Stimulated activated CD4-positive, alpha-beta T cell treated with anti-CD3 and anti-CD28 coated beads, TNF-alpha, amount 100 ng/mL, for 48 hours (primary cell): Measurements from ENCODE around the gene OPCML.

Experiments
- DNase-seq, 3 donors: peaks; one replicate each; pipeline ENCODE4 v3.0.0-alpha.2; 2020; ENCODE audit warnings: low read depth in 3 of 3

The OPCML gene

DNA sequence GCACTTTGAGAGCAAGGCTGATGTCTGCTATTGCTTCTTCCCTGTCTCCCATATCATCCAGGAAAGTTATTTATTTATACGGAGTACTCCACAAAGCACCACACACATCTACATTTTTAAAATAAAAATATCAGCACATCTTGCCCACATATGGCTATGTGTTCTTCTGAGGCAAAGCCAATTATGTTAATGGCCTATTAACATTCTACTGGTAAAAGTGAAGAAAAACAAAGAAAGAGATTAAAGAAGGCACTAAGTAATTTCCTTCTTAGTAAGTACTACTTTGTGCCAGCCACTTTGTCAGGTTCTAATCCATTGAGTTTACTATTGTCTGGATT is 548.7 kb downstream of the OPCML start:
- no peak for DNase-seq

DNA sequence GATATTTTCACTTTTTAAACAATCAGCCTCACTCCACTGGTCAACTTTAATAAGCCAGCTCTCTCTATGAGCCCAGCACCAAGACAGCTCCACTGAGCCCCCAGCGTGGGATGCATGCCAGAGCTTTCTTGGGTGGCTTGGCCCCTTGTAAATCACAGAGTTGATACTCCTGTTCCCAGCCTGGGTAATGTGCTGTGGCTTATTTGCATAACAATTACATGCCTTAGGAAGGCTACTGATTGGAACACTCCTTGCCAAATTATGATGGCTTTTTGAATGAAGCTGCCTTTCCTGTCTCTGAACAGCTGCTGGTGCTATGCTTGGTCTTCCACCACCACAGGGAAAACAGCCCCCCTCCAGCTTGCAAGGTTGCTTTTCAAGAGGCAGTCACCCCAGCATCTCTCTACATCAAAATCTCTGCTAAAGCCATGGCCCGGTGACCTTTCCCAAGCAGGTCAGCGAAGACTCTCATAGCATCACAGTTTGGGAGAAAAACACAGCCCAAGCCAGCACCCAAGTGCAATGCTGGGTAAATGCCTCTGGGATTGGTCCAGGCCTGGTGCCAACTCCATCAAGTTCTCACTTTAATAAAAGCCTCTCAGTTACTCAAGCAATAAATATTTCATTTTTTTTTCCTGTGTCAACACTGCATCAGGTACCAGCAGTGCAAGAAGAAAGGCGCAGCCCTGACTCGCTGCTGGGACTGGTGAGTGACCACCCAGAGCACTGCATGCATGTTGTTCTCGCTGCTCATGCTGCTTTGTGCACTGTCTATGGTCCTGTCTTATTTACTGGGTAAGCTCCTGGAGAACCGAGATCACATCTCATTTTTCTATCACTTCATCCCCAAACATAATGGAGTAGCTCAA is 549.3 kb downstream of the OPCML start:
- DNase-seq, result no peak

DNA sequence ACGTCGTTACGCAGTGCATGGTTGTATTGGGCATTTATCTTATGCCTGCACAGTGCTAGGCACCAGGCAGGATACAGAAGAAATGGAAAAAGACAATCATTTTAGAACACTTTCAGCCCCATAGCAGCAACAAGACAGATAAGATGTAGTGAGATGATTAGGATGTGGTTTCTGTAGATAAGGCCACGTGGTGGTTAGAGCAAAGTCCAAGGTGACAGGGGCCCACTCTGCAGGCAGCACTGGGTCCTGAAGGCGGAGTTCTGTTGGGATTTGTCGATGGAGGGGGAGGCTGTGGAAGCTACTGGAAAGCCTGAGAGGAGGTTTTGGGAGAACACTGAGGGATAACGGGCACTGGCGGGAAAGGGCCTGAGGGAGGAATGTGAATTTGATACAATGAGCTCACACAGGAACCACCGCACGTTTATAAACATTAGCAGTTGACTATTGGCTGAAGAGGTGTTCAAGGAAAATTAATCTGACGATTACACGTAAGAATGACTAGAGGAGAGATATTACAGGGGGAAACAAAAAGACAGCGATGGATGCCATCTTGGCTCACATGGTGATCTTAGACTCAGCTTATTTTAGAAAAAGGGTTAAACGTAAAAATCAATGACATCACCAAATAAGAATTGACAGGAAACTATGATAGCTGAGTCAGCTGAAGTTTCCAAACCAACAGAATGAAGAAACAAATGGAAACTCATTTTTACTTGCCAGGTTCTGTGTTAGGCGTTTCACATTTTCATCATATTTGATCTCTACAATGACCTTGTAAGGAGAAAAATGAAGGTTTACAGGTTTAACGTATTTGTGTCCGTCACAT is 551.0 kb downstream of the OPCML start:
- DNase-seq, result no peak

DNA sequence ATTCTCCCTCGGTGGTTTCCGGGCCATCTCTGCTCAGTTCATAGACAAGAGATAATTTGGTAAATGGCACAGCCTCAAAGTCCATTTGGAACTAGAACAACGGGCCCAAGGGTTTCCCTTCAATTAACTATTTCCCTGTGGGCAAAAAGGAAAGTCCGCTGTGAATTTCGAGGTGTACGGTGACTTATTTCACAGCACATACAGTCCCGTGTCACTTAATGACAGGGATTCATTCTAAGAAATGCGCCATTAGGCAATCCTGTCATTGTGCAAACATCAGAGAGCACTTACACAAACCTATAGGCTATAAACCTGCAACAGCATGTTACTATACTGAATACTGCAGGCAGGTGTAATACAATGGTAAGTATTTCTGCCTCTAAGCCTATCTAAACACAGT is 551.6 kb downstream of the OPCML start:
- DNase-seq, result no peak

DNA sequence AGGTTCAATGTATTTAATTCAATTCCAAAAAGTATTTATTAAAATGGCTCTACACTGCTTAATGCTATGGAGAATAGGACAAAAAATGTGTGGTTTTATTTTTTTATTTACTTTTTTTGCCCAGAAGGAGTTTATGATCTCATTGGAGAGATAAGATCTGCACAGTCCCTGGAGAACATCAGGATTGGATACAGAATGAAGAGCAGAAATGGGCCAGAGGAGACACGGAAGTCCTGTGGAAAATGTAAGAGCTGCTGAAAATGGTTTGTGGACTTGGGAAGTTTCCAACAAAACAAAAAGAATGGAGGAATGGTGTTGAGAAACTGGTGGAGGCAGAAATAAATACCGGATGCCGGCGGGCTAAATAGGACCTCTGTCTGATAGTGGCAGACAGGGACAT is 554.6 kb downstream of the OPCML start:
- DNase-seq, result no peak

DNA sequence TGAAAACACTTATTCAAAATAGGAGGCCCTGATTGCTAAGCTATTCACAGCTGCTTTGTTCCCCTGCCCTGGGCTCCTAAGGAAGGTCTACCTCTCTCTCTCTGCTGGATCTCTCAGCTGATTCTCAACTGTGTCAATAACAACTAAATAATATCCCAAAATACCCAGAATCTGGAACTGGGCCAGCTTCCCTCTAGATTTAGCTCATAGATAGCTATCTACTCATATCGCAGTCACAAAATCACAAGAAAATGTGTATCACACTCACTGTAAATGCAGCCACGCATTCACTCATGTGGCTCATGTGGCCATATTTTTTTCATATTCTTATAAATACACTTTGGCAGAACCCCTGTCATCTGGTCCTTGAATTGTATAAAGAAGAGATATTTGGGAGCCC is 555.1 kb downstream of the OPCML start:
- DNase-seq, result no peak

DNA sequence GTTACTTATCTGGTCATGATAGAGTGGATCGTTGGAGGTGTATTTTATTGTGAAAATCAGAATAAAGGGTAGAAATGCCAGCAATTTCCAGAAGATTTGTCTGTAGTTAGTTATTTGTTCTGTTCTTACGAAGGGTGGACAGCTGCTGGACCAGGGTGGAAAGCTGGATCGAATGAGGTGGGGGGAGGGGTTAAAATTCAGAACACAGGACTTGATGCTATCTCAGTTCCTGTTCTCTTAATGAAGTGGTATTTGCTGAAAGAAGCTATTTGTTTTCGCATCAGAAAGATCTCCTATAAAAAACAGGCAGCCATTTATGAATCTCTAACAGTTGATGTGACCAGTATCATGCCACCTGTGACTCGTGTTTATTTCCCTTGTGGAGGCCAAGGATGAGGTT is 556.2 kb downstream of the OPCML start:
- DNase-seq, result no peak

DNA sequence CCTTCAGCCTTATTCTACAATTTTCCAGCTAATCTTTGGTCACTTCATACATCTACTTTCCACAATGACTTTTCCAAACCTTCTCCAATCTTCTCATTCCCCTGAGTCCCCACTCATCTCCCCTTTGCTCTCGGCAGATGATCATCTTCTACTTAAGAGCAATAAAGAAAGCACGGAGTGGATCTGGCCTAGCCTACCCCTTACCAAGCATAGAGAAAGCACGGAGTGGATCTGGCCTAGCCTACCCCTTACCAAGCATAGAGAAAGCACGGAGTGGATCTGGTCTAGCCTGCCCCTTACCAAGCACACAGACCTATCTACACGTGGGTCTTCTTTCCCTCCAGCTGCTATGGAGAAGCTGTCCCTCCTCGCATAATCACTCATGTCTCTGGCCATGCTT is 558.6 kb downstream of the OPCML start:
- DNase-seq, result no peak

DNA sequence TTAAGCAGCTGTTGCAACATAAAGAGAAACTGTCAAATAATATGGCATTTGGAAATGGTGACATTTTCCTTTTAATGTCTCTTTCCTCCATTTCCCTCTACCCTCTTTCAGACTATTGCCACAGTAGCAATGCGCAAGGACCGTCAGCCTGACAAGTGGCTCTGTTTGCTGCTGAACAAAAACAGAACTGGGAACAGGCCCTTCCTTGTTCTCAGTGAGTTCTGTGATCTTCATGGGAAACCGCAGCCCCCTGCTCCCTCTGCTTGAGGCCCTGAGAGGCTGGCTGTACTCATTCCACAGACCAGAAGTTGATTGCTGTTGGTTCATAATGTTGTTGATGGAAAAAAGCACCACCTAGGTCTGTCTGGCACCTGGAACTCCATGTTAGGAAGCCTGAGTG is 559.7 kb downstream of the OPCML start:
- DNase-seq, result no peak

DNA sequence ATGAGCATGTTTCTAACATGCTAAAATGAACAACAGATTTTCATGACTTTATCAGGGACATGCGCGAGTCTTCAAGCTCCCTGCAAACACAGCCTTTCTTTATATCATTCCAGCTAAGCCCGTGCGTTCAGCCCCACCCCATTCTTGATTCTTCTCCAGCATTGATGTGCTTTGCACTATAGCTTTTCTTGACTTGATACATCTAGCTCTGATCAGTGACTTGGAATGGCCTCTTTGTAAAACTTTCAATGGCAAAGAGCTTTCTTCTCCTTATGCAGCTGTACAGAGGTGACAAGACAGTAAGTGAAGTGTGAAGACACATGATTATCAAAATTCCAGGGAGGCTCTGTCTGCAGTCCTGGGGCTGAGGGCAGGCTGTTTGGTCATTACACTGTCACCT is 561.0 kb downstream of the OPCML start:
- no peak for DNase-seq

DNA sequence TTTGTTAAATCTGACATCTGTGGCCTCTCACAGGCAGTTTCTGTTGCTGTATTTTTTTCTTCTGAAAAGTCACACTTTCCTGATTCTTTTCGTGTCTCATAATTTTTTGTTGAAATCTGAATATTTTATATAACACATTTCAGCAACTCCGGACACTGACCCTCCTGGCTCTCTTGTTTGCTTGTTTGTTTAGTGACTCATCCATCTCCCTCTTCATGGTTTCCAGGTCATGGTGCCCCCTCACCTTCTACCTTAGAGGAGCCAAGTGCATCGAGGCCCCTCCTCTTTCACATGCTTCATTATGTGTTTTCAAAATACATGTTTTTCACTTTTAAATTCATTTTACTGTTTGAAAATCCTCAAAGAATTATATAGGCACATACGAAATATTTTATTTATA is 562.4 kb downstream of the OPCML start:
- DNase-seq, result no peak

DNA sequence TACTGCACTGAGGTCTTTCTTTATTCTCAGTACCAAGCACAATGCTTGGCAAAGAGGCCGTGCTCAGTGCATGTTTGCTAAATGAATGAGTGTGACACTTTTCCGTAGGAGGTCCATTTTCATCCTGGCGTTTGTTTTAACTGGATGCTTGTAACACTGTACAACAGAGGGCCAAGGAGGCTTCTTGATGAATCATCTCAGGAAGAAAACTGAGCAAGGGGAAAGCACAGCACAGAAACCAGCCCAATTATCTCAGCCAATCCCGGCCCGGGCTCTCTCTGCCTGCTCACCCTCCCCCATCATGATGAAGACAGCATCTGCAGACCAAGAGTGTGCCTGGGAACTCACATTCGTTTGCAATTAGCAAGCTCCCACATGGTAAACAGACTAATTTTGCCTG is 570.3 kb downstream of the OPCML start:
- DNase-seq, result no peak

DNA sequence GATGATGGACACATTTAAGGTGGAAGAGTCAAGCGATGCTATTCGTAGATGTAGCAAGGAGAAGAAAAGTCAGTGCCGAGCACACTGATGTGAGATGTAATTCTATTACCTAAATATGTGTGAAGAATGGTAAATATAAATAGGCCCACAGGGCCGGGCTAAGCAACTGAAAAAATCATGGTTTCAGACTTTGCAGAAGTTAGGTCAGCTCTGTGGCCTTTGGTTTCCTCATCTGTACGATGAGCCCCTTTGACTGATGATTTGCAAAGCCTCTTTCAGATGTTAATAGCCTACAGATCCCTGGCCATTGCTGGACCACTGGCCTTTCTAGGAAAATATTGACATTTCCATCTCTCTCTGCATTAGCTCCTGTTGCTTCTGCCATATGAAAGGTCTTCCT is 570.8 kb downstream of the OPCML start:
- DNase-seq, result no peak

DNA sequence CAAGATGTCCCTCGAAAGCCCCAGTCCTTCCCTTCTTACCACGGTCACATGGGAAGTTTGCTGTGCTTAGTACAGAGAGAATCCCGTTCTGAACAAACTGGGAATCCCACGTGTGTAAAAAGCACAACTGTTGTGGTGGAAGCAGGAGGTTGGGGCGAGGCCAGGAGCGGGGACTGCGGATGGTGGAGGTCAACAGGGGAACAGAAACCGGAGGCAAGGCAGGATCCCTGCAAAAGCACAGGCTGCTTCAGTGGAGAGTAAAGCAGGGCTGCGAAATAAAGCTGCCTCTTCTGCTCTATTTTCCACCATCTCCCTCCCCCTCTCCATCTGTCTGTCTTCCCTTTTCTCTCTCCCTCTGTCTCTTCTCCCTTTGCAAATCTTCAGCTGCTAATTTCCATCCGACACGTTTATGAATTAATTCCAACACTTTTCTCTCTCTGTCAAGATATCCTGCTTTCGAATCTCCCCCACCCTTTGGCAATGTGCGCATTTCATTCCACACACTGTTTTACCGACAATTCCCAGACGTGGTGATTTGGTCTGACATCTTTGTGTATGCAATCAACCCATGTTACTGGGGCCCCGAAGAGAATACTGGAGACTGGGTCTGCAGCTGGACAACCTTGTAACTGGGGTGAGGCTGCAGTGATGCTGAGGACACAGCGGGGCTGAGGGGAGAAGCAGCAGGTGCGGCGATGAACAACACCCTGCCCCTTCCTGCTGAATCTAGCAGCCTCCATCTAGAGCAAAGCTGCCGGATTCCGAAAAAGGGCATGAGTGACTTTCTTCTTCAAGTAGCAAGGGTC is 571.8 kb downstream of the OPCML start:
- DNase-seq, result no peak

DNA sequence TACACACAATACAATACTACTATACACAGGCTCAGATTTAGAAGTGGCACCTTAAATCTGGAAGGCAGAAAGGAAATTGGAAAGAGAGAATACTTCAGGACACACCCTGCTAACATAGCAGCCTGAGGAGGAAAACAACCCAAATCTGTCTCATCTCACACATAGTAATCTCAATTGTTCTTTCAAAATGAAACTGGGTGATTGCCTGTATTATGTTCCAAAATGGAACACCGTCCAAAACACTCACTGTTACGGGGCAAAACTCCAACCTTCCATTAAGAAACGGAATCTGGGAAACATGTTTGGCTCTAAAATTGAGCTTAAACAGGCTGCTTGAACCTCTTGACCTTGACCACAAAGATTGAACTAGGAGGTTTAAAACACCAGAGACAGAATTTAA is 572.6 kb downstream of the OPCML start:
- DNase-seq, result no peak

DNA sequence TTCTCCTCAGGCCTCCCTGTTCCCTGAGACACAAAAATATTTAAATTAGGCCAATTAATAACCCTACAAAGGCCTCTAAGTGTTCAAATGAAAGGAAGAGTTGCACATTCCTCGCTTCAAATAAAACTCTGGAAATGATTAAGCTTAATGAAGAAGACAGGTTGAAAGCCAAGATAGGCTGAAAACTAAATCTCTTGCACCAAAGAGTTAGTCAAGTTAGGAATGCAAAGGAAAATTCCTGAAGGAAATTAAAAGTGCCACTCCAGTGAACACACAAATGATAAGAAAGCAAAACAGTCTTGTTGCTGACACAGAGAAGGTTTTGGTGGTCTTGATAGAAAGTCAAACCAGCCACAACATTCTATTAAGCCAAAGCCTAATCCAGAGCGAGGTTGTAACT is 574.4 kb downstream of the OPCML start:
- DNase-seq, result no peak

DNA sequence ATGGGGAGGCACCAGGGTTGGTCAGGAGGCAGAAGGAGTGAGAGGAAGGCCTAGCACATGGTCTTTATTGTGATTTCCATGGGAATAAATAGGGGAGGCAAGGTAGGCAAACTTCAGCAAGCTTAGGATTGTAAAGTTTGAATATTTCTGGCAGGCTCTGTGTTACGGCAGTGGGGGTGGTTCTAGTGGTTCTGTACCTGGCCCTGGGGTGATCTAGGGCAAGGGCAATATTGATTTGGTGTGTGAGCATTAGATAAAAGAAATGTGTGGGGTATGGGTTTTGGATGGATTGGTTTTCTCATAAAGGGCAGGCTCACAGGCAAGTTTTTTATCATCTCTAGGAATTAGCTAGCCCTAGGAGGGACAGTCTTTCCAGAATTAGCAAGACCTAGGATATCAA is 584.0 kb downstream of the OPCML start:
- DNase-seq, result no peak

DNA sequence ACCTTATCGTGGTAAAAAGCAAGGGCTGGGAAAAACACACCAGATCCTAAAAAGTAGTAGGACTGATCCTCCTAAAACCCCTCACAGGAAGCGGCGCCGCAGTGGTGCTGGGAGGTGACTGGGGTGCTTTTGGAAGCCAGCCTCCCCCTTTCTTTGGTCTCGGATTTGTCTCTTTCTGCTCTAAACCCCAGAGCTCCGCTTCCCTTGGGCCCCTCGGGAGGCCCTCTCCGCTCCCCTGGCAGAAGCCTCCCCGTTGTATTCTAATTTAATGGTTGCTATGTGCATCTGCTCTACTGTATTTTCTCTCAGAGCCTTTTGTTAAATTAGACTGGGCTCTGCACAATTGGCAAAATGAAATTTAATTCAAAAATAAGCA is 587.7 kb downstream of the OPCML start:
- no peak for DNase-seq

DNA sequence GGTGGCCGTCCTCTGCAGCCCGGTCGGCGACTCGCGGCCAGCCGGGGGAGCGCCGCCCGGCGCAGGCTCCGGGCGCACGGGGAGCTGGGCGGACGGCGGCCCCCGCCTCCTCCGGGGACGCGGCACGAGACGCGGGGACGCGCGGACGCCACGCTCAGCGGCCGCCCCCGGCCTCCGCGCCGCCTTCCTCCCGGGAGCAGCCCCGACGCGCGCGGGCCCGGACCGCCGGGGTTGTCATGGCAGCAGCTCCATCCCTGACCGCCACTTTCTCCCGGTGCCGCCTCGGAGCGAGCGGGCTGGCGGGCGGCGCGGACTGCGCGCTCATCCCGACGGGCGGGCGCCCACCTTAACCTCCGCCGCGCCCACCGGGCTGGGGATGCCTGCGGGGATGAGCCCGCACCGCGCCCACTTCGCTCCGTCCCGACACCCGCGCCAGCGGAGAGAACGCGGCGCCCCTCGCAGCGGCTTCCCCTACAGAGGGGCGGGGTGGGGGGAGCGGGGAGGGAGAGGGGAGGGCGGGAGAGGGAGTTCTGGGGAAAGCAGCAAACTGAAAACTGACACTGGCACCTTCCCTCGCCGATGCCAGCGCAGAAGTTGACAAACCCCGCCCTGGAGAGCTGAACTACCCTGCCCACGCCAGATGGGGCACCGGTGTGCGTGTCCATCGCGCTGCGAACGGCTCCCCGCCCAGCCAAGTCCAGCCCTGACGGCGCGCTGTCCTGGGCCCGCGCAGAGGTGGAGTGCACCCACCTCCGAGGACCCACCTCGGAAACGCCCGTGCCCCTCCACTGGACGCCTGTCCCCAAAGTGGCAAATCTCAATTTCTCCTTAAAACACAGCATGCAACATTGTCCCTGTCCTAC is 588.4 kb downstream of the OPCML start:
- no peak for DNase-seq

DNA sequence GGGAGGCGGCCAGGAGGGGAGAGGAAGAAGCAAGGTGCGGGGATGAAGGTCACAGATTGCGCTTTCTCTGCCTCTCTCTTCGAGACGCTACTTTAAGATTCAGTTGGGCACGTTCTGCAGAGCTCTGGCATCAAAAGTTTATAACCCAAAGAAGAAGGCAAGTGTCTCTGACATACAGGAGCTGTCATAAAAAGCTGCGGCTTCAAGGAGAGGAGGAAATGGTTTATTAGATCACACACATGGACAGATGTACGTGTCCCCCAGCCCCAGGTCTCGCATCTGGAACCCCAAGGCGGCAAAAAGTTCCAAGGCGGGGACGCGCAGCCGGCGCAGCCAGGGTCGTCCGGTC is 589.0 kb downstream of the OPCML start:
- DNase-seq, result no peak

DNA sequence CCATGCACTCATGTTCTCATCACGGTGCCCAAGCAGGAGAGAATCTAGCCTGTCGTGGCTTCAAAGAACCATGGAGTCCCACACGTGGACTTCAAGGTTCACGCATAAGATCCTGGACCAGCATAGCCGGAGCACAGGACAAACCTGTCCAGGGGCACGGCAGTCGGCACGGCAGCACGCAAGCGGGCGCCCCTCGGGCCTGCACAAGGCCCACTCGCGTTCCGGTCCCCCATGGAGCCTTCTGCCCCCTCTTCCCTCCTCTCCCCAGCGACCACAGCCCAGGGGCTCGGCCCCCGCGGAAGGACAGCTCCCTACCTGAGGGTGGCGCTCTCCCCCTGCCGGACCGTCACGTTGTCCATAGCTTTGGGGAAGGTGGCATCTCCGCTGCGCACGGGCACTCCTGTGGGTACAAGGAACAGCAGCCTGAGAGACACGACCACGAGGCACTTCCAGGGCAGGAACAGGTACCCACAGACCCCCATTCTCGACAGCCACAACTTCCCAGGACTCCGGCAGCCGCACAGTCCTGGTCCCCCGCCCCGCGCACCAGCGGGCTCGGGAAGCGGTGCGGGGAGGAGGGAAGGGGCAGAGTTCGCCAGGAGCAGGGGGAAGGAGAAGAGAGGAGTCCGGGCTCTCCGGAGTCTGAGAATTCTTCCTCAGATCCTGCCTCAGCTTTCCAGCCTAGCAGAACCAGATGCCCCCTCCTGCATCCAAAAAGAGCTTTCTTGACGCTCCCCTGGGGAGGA is 589.5 kb downstream of the OPCML start:
- DNase-seq, result no peak
